Measurements from ENCODE around the gene NLE1. TPM values are rescaled to one million over a fixed set of nuclear protein-coding genes. Genes with fewer than 3 reads are reported as not detected.

Gene NLE1
- total RNA-seq (2014; rRNA removed; shearing (Covaris generic)) (16.7 and 18.5 TPM in 2 replicates), polyA plus RNA-seq (2016; fragmentation: Nextera tagmentation; extraction: Ambion mirVana) (6.8 and 6.9 TPM in 2 replicates)

DNA sequence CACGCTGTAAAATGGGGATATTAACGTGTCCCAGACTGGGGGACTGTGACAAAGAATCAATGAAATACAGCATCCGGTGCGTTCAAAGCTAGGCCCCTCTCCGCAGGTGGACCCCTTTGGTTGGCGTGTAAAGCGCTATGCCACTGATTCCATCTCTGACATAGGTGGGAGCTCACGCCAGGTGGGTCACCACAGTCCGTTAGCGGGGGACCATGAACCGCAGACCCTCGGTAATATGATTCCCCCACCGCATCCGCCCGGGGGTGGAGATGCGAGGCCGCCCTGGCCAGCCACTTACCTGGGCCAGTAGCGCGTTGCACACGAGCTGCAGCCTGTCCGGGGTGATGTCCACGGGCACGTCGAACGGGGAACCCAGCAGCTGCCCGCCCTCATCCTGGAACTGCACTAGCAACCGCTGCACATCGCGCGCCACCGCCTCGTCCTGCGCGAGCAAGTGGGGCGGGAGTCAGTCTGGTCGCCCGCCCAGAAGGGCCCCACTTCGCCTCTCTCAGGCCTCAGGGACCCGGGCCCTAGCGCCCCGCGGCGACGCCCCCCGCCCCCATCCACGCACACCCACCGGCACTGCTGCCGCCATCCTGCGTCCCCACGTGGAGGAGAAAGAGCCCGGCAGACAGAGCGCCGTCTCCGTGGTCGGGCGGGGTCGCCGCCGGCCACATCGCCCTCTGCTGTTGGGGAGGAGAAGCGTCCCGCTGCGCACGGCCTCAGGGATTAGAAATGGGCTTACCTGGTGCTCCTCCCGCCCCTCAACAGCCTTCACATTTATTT is at the start of gene NLE1:
TSS of gene NLE1 (minus strand) at position 623 of the 786 bp plus-strand sequence. CDS start at position 595, 28 bp downstream.
- Histone ChIP-seq H3K27ac (no peak within 1 kb of the TSS), H3K4me2 (ENCODE audit: unreplicated experiment) (peak within 1 kb of the TSS; percentile 90), H3K4me1 (ENCODE audit: insufficient read depth) (peaks cover 4% of the 10 kb centered on the region; the same call in 1 of the 2 replicates), H2AFZ (peak within 1 kb of the TSS; percentile 95), H3K79me2 (ENCODE audit: insufficient read depth) (peaks cover 29% of the 10 kb centered on the region), H3K9ac (peak within 1 kb of the TSS; percentile 85), H3F3A (ENCODE audit: insufficient read depth) (no peaks in the 10 kb centered on the region), H3K9me3 (ENCODE audit: low read depth) (no peaks in the 10 kb centered on the region), H3K4me3 (peak within 1 kb of the TSS; percentile 95), H3K9me2 (ENCODE audit: insufficient read depth) (no peaks in the 10 kb centered on the region), H4K20me1 (ENCODE audit: insufficient read depth) (no peaks in the 10 kb centered on the region), H3K36me3 (ENCODE audit: low read depth) (no peaks in the 10 kb centered on the region; the same call in 1 of the 2 replicates), H3K27me3 (replicated peaks; ENCODE audit: insufficient read depth) (no peaks in the 10 kb centered on the region)
- in situ Hi-C loops (cut with MboI), result no loop called here
- peak; percentile 88 for DNase-seq
- WGBS, 2 experiments (ENCODE audit: low coverage in 1 of 2, low lambda C conversion rate in 2 of 2, missing lambda C conversion rate in 2 of 2), result 0 to 1% methylated on average over 47 to 50 of the region's 65 CpGs
- TF ChIP-seq EZH2 (IDR thresholded peaks at IDR 0.05; ENCODE audit: insufficient read depth, poor library complexity, severe bottlenecking), result no peak
- no peak for TF ChIP-seq EZH2phosphoT487 (IDR thresholded peaks at IDR 0.05; ENCODE audit: insufficient read depth, low read depth)

DNA sequence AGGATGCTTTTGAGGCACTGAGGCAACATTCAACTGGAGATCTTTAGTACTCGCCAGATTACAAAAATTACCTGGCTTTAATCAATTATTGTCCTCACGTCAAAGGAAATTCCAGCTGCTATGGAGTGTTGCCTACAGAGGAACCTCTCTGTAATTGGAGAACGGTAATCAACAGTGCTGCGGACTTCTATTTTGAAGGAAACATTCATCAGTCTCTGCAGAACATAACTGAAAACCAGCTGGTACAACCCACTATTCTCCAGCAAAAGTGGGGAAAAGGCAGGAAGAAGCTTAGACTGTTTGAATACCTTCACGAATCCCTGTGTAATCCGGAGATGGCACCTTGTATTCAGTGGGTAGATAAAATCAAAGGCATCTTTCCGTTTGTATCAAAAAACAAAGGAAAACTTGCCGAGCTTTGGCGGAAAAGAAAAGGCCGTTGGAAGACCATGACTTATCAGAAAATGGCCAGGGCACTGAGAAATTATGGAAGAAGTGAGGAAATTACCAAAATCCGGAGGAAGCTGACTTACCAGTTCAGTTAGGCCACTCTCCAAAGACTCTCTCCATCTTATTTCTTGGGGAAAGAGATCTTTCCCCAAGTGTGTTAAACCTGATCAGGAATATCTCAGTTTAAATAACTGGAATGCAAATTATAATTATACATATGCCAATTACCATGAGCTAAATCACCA is 49.0 kb upstream of the NLE1 start:
- Histone ChIP-seq H3K36me3 (ENCODE audit: low read depth) (no peaks in the 10 kb centered on the region), H3K9ac (no peak overlapping the region), H3K4me3 (no peak overlapping the region), H4K20me1 (ENCODE audit: insufficient read depth) (no peaks in the 10 kb centered on the region), H3K9me2 (ENCODE audit: insufficient read depth) (no peaks in the 10 kb centered on the region), H3K9me3 (ENCODE audit: low read depth) (no peaks in the 10 kb centered on the region), H3K4me1 (ENCODE audit: insufficient read depth) (no peaks in the 10 kb centered on the region), H2AFZ (no peak overlapping the region), H3F3A (ENCODE audit: insufficient read depth) (no peaks in the 10 kb centered on the region), H3K27ac (no peak overlapping the region), H3K79me2 (ENCODE audit: insufficient read depth) (no peaks in the 10 kb centered on the region), H3K27me3 (replicated peaks; ENCODE audit: insufficient read depth) (0 out of 2 replicates have a peak, but pooled peaks cover 7% of the 10 kb centered on the region), H3K4me2 (ENCODE audit: unreplicated experiment) (no peak overlapping the region)
- no peak for TF ChIP-seq EZH2 (IDR thresholded peaks at IDR 0.05; ENCODE audit: insufficient read depth, poor library complexity, severe bottlenecking)
- TF ChIP-seq EZH2phosphoT487 (IDR thresholded peaks at IDR 0.05; ENCODE audit: insufficient read depth, low read depth), result no peak
- in situ Hi-C loops (cut with MboI), result no loop called here
- WGBS, 2 experiments (ENCODE audit: low coverage in 1 of 2, low lambda C conversion rate in 2 of 2, missing lambda C conversion rate in 2 of 2), result 36 to 41% methylated on average over 11 of the region's 11 CpGs
- no peak for DNase-seq

GRCh38 chr17:35189291-35189690 is 47.2 kb upstream of the NLE1 start:
- DNase-seq, result peak; percentile 49
- H3K27me3 ChIP-seq (replicated peaks; ENCODE audit: insufficient read depth), result 0 out of 2 replicates have a peak, but pooled peaks cover 7% of the 10 kb centered on the region
- no peaks in the 10 kb centered on the region for H3K9me2 ChIP-seq (ENCODE audit: insufficient read depth)
- H2AFZ ChIP-seq, result no peak overlapping the region
- no peaks in the 10 kb centered on the region for H4K20me1 ChIP-seq (ENCODE audit: insufficient read depth)
- no peak overlapping the region for H3K27ac ChIP-seq
- no peaks in the 10 kb centered on the region for H3F3A ChIP-seq (ENCODE audit: insufficient read depth)
- in situ Hi-C loops (cut with MboI), result no loop called here
- H3K79me2 ChIP-seq (ENCODE audit: insufficient read depth), result no peaks in the 10 kb centered on the region
- no peaks in the 10 kb centered on the region for H3K36me3 ChIP-seq (ENCODE audit: low read depth)
- no peak overlapping the region for H3K4me3 ChIP-seq
- WGBS, 2 experiments (ENCODE audit: low coverage in 1 of 2, low lambda C conversion rate in 2 of 2, missing lambda C conversion rate in 2 of 2), result 74 to 81% methylated on average over 3 of the region's 3 CpGs
- H3K9me3 ChIP-seq (ENCODE audit: low read depth), result no peaks in the 10 kb centered on the region
- no peak for TF ChIP-seq EZH2 (IDR thresholded peaks at IDR 0.05; ENCODE audit: insufficient read depth, poor library complexity, severe bottlenecking)
- TF ChIP-seq EZH2phosphoT487 (IDR thresholded peaks at IDR 0.05; ENCODE audit: insufficient read depth, low read depth), result no peak
- no peaks in the 10 kb centered on the region for H3K4me1 ChIP-seq (ENCODE audit: insufficient read depth)
- H3K4me2 ChIP-seq (ENCODE audit: unreplicated experiment), result no peak overlapping the region
- H3K9ac ChIP-seq, result no peak overlapping the region

GRCh38 chr17:35188111-35188510 is 46.0 kb upstream of the NLE1 start:
- Histone ChIP-seq H2AFZ (no peak overlapping the region), H3K4me1 (ENCODE audit: insufficient read depth) (no peaks in the 10 kb centered on the region), H3K27ac (no peak overlapping the region), H3K9me3 (ENCODE audit: low read depth) (no peaks in the 10 kb centered on the region), H3K9me2 (ENCODE audit: insufficient read depth) (no peaks in the 10 kb centered on the region), H3K4me3 (no peak overlapping the region), H3K36me3 (ENCODE audit: low read depth) (no peaks in the 10 kb centered on the region), H3F3A (ENCODE audit: insufficient read depth) (no peaks in the 10 kb centered on the region), H3K27me3 (replicated peaks; ENCODE audit: insufficient read depth) (peaks cover 7% of the 10 kb centered on the region; the same call in 1 of the 2 replicates), H3K9ac (no peak overlapping the region), H3K79me2 (ENCODE audit: insufficient read depth) (no peaks in the 10 kb centered on the region), H4K20me1 (ENCODE audit: insufficient read depth) (no peaks in the 10 kb centered on the region), H3K4me2 (ENCODE audit: unreplicated experiment) (no peak overlapping the region)
- in situ Hi-C loops (cut with MboI), result no loop called here
- WGBS, 2 experiments (ENCODE audit: low coverage in 1 of 2, low lambda C conversion rate in 2 of 2, missing lambda C conversion rate in 2 of 2), result 32 to 39% methylated on average over 2 of the region's 2 CpGs
- DNase-seq, result no peak
- TF ChIP-seq EZH2phosphoT487 (IDR thresholded peaks at IDR 0.05; ENCODE audit: insufficient read depth, low read depth) (no peak), EZH2 (IDR thresholded peaks at IDR 0.05; ENCODE audit: insufficient read depth, poor library complexity, severe bottlenecking) (no peak)

All from GM23248 (cell line).